Subcutaneous adipose tissue (tissue), 4 donors: ENCODE measurements around the gene SUSD4. TPM values are rescaled to one million over a fixed set of nuclear protein-coding genes. Genes with fewer than 3 reads are reported as not detected.

Experiments used
- total RNA-seq, 4 donors: library from RNA; depleted of rRNA; stranded (reverse); fragments of >200 nt; gene quantifications; one replicate each; pipeline ENCODE4 v1.1.0, GENCODE V29; 2016
- TF ChIP-seq, protein P1 (sequence below): fragments of 450-650 bp; IDR thresholded peaks from one replicate; pipeline ENCODE4 v1.5.1; 2016; ENCODE audit warnings: low read depth, mild to moderate bottlenecking, control low read depth, antibody characterized with exemption, moderate library complexity

Gene SUSD4
- total RNA-seq, 4 donors from 2014 or later, result 0.33 TPM; not detected in 3

DNA sequence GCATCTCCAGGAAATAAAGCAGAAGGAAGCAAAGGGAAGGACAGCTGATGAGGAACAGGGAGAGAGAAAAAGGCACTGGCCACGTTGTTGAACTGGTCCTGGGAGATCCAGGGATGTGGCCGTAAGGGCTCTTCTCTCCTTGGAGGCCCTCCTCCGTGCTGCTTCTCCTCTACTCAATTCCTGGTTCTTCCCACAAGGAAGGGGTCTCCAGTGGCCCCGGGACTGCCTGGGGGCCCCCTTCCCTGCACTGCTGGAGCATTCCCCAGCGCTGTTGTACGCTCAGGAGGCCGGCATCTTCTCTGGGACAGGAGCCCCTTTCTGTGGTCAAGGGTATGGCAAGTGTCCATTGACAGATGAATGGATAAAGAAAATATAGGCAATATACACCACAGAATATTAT, 132.4 kb downstream of the SUSD4 start:
- TF ChIP-seq, protein P1, sequence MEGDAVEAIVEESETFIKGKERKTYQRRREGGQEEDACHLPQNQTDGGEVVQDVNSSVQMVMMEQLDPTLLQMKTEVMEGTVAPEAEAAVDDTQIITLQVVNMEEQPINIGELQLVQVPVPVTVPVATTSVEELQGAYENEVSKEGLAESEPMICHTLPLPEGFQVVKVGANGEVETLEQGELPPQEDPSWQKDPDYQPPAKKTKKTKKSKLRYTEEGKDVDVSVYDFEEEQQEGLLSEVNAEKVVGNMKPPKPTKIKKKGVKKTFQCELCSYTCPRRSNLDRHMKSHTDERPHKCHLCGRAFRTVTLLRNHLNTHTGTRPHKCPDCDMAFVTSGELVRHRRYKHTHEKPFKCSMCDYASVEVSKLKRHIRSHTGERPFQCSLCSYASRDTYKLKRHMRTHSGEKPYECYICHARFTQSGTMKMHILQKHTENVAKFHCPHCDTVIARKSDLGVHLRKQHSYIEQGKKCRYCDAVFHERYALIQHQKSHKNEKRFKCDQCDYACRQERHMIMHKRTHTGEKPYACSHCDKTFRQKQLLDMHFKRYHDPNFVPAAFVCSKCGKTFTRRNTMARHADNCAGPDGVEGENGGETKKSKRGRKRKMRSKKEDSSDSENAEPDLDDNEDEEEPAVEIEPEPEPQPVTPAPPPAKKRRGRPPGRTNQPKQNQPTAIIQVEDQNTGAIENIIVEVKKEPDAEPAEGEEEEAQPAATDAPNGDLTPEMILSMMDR, result no peak

DNA sequence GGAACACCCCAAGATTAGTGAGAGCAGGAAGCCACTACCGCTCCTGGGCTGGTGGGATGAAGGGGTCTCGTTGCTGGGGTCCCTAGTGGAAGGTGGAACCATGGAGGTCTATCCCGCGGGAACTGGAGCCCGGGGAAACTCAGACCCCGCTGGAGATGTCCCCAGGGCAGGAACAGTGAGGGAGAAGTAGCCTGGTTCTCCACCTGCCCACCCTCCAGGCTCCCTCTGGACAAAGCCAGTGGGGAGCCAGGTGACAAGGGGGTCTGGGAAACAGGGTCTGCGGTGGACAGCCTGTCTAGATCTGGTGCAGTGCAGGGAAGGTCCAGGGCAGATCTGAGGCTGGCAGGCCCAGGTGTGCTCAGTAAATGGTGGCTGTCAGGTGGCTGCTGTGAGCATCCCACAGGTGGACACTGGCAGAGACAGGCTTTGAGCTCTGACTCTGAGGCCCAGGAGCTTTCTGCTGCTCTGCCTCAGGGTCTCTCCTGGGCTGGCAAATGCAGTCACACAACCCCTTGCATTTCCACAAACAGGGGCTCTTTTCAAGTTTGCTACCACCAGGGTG, 132.9 kb downstream of the SUSD4 start:
- TF ChIP-seq, protein P1, result no peak

DNA sequence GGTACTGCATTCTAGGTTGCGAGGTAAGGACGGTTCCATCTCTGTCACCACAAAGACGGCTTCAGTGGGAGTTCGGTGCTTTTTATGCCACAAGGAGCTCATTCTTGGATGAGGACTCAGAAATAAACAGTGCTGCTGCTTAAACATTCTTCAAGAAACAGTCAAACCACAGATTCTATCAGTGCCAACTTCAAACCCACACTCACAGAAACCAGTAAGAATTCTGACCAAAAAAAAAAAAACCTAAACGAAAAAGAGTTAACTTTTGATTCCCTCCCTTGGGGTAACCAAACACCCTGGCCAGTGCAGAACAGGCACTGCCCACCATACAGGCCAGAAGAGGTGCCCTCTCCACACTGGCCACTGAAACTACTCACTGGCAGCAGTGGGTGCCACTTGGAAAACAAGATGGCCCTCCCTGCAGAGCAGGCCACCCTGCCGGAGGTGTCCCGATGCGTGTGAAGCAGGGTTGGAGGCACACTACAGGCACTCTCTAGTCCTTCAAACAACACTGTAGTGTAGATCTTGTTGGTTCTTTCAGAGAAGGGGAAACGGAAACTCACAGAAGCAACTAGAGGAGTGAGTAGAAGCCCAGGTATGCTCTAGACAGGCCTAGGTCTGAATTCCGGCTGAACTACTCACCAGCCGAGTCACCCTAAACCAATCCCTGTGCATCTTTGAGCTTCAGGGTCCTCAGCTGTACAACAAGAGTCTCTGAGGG, 133.7 kb downstream of the SUSD4 start:
- TF ChIP-seq, protein P1, result no peak

- TF ChIP-seq, protein P1, result no peak
Measured at GRCh38 chr1:223229756-223230155, 134.2 kb downstream of the SUSD4 start.

- TF ChIP-seq, protein P1, result no peak
Measured at GRCh38 chr1:223228931-223229528, 134.9 kb downstream of the SUSD4 start.

GRCh38 chr1:223228201-223228600, 135.8 kb downstream of the SUSD4 start:
- TF ChIP-seq, protein P1, result no peak

GRCh38 chr1:223227486-223228196, 136.3 kb downstream of the SUSD4 start:
- TF ChIP-seq, protein P1, result no peak
